OCI-LY7 (cell line): ENCODE results near the gene FAM174A. TPM values are rescaled to one million over a fixed set of nuclear protein-coding genes. Genes with fewer than 3 reads are reported as not detected.

Source experiments
- BruUV-seq: library from RNA; stranded (reverse); fragments of 400-500 nt; replicated peaks from 2 replicates; lab custom pipeline; 2021; lab: Mats Ljungman, UMichigan
- CTCF ChIA-PET: fragments of 300-600 bp; sonication (Branson Sonifier 250); formaldehyde crosslinking; loops from one replicate; lab custom pipeline; 2022; ENCODE audit warnings: antibody characterized with exemption; ENCODE audit not compliant: unreplicated experiment; lab: Charles Lee
- POLR2A ChIA-PET: fragments of 300-600 bp; sonication (Branson Sonifier 250); formaldehyde crosslinking; loops from one replicate; lab custom pipeline; 2022; ENCODE audit warnings: antibody characterized with exemption; lab: Charles Lee
- DNase-seq: peaks from one replicate; pipeline ENCODE4 v3.0.0-alpha.2; 2015; ENCODE audit warnings: low spot score
- H2AFZ ChIP-seq: fragments of 200-600 bp; sonication (generic), shearing (Covaris generic); 2 replicates; pipeline ENCODE4 v1.6.1; 2014; ENCODE audit warnings: mild to moderate bottlenecking, antibody characterized with exemption, low read length, moderate library complexity
- H3K27ac ChIP-seq: fragments of 200-600 bp; sonication (generic); 2 replicates; pipeline ENCODE4 v1.5.1; 2014; ENCODE audit warnings: mixed run types, low read depth, mild to moderate bottlenecking, moderate library complexity, low read length, inconsistent platforms; ENCODE audit not compliant: poor library complexity, severe bottlenecking
- H3K36me3 ChIP-seq: fragments of 200-600 bp; sonication (generic); 2 replicates; pipeline ENCODE4 v1.6.1; 2014; ENCODE audit warnings: mild to moderate bottlenecking, antibody characterized with exemption, low read length, moderate library complexity, mixed read lengths; ENCODE audit not compliant: insufficient read depth
- H3K4me1 ChIP-seq: fragments of 200-600 bp; sonication (generic); 2 replicates; pipeline ENCODE4 v1.5.1; 2014; ENCODE audit warnings: mild to moderate bottlenecking, low read length; ENCODE audit not compliant: insufficient read depth, poor library complexity, severe bottlenecking
- H3K4me2 ChIP-seq: fragments of 200-600 bp; sonication (generic); 2 replicates; pipeline ENCODE4 v1.6.1; 2014; ENCODE audit warnings: mild to moderate bottlenecking, low read length
- H3K4me3 ChIP-seq: fragments of 200-600 bp; sonication (generic); 2 replicates; pipeline ENCODE4 v1.5.1; 2014; ENCODE audit warnings: mild to moderate bottlenecking, low read depth, low read length; ENCODE audit not compliant: poor library complexity, severe bottlenecking
- H3K79me2 ChIP-seq: fragments of 200-600 bp; sonication (generic); 2 replicates; pipeline ENCODE4 v1.6.1; 2016; ENCODE audit warnings: low read depth, mild to moderate bottlenecking, low read length, moderate library complexity, mixed read lengths; ENCODE audit not compliant: insufficient read depth
- H3K9me2 ChIP-seq: fragments of 200-600 bp; sonication (generic); 2 replicates; pipeline ENCODE4 v1.6.1; 2016; ENCODE audit warnings: mild to moderate bottlenecking, low read length, mixed read lengths; ENCODE audit not compliant: insufficient read depth
- H3K9me3 ChIP-seq: fragments of 200-600 bp; sonication (generic); 2 replicates; pipeline ENCODE4 v1.6.1; 2014; ENCODE audit warnings: mild to moderate bottlenecking, mixed run types, low read length, mixed read lengths
- H4K20me1 ChIP-seq: fragments of 200-600 bp; sonication (generic); 2 replicates; pipeline ENCODE4 v1.6.1; 2014; ENCODE audit warnings: mild to moderate bottlenecking, antibody characterized with exemption, low read length, moderate library complexity, mixed read lengths; ENCODE audit not compliant: insufficient read depth
- CTCF ChIP-seq: fragments of 200-600 bp; sonication (generic); conservative IDR thresholded peaks from 2 replicates; pipeline ENCODE4 v1.5.1; 2014; ENCODE audit warnings: mild to moderate bottlenecking, antibody characterized with exemption, low read length, moderate library complexity, mixed read lengths
- EZH2phosphoT487 ChIP-seq: fragments of 200-600 bp; sonication (generic); IDR thresholded peaks from 2 replicates; pipeline ENCODE4 v1.6.1; 2018; ENCODE audit warnings: low read depth, borderline replicate concordance, mild to moderate bottlenecking, mixed run types, antibody characterized with exemption, low read length, moderate library complexity, mixed read lengths
- intact Hi-C: fragments of 100-400 bp; cut with micrococcal nuclease; formaldehyde crosslinking; loops from one replicate; pipeline ENCODE4 v1.10.0; 2022; ENCODE audit not compliant: unreplicated experiment
- total RNA-seq, 2 experiments: library from RNA; depleted of rRNA in 1 of 2; stranded (reverse); fragments of >200 nt in 1 of 2; shearing (Covaris generic) in 1 of 2; gene quantifications; 2 replicates each; pipeline ENCODE4 v1.2.3, GENCODE V29; 2014 to 2022

Gene FAM174A
- total RNA-seq, 2 experiments from 2014 or later: 1.2 to 6.3 TPM

GRCh38 chr5:100577506-100577905 is 42.3 kb downstream of the FAM174A start:
- Histone ChIP-seq H3K79me2 (no peaks in the 10 kb centered on the region), H4K20me1 (no peaks in the 10 kb centered on the region), H3K36me3 (no peaks in the 10 kb centered on the region), H2AFZ (no peak overlapping the region), H3K9me3 (no peaks in the 10 kb centered on the region), H3K4me2 (no peak overlapping the region), H3K4me1 (no peaks in the 10 kb centered on the region), H3K9me2 (no peaks in the 10 kb centered on the region), H3K27ac (no peak overlapping the region), H3K4me3 (no peak overlapping the region)
- ChIA-PET POLR2A (no interaction called here), CTCF (no interaction called here)
- intact Hi-C loops: no loop called here
- no TSS peak for BruUV-seq
- no peak for DNase-seq
- TF ChIP-seq CTCF (no peak), EZH2phosphoT487 (no peak)

- TF ChIP-seq EZH2phosphoT487 (no peak), CTCF (no peak)
- no peak overlapping the region for H2AFZ ChIP-seq
- H3K79me2 ChIP-seq: no peaks in the 10 kb centered on the region
- CTCF ChIA-PET: no interaction called here
- H3K4me1 ChIP-seq: no peaks in the 10 kb centered on the region
- BruUV-seq: no TSS peak
- no peak overlapping the region for H3K4me3 ChIP-seq
- no peaks in the 10 kb centered on the region for H3K36me3 ChIP-seq
- no peaks in the 10 kb centered on the region for H3K9me2 ChIP-seq
- no peaks in the 10 kb centered on the region for H4K20me1 ChIP-seq
- POLR2A ChIA-PET: interaction anchor here (1.3 kb wide), 1 partner anchor 27 kb away, joined by 3 read pairs; no protein-coding TSS in a partner anchor
- DNase-seq: no peak
- H3K4me2 ChIP-seq: no peak overlapping the region
- intact Hi-C loops: no loop called here
- no peak overlapping the region for H3K27ac ChIP-seq
- no peaks in the 10 kb centered on the region for H3K9me3 ChIP-seq
These were observed 48.9 kb downstream of the FAM174A start for GRCh38 chr5:100584069-100584468.

- H3K36me3 ChIP-seq: no peaks in the 10 kb centered on the region
- intact Hi-C loops: no loop called here
These were observed 49.7 kb downstream of the FAM174A start for GRCh38 chr5:100584889-100585288.

More at GRCh38 chr5:100584889-100585288, 49.7 kb downstream of the FAM174A start:
- Histone ChIP-seq H3K4me1 (no peaks in the 10 kb centered on the region), H3K4me3 (no peak overlapping the region), H3K9me2 (no peaks in the 10 kb centered on the region), H3K27ac (no peak overlapping the region), H3K9me3 (no peaks in the 10 kb centered on the region), H3K79me2 (no peaks in the 10 kb centered on the region), H4K20me1 (no peaks in the 10 kb centered on the region), H2AFZ (no peak overlapping the region), H3K4me2 (no peak overlapping the region)
- DNase-seq: no peak
- BruUV-seq: no TSS peak
- CTCF ChIA-PET: no interaction called here
- TF ChIP-seq EZH2phosphoT487 (no peak), CTCF (no peak)
- POLR2A ChIA-PET: interaction anchor here (1.3 kb wide), 1 partner anchor 27 kb away, joined by 3 read pairs; no protein-coding TSS in a partner anchor
